ENCODE measurements around the gene RTTN.

- no peak for TF ChIP-seq ESRRG (CRISPR knock-in tag; IDR thresholded peaks at IDR 0.05)
- no peak for TF ChIP-seq CSRNP3 (CRISPR knock-in tag; IDR thresholded peaks at IDR 0.05)
- TF ChIP-seq, protein P1, sequence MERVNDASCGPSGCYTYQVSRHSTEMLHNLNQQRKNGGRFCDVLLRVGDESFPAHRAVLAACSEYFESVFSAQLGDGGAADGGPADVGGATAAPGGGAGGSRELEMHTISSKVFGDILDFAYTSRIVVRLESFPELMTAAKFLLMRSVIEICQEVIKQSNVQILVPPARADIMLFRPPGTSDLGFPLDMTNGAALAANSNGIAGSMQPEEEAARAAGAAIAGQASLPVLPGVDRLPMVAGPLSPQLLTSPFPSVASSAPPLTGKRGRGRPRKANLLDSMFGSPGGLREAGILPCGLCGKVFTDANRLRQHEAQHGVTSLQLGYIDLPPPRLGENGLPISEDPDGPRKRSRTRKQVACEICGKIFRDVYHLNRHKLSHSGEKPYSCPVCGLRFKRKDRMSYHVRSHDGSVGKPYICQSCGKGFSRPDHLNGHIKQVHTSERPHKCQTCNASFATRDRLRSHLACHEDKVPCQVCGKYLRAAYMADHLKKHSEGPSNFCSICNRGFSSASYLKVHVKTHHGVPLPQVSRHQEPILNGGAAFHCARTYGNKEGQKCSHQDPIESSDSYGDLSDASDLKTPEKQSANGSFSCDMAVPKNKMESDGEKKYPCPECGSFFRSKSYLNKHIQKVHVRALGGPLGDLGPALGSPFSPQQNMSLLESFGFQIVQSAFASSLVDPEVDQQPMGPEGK (CRISPR knock-in tag; IDR thresholded peaks at IDR 0.05; ENCODE audit: borderline replicate concordance): no peak
- TF ChIP-seq ZC3H10 (CRISPR knock-in tag; IDR thresholded peaks at IDR 0.05): no peak
Observed at GRCh38 chr18:70182548-70182947, 22.9 kb downstream of the RTTN start.
